Measurements from ENCODE around the gene DNAJC3. TPM values are rescaled to one million over a fixed set of nuclear protein-coding genes. Genes with fewer than 3 reads are reported as not detected.

DNAJC3 gene
- total and polyA plus RNA-seq, 2 donors: 21.6 to 71.3 TPM

DNA sequence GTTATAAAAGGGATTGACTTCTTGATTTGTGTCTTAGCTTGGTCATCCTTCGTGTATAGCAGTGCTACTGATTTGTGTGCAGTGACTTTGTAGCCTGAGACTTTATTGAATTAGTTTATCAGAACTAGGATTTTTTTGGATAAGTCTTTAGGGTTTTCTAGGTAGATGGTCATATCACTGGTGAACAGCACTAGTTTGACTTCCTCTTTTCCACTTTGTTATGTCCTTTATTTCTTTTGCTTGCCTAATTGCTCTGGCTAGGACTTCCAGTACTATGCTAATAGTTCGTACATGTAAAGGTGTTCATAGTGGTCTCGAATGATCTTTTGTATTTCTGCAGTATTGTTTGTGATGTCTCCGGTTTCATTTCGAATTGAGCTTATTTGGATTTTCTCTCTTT lies 145.4 kb downstream of the DNAJC3 start:
- H3K36me3 ChIP-seq (ENCODE audit: insufficient read depth): no peaks in the 10 kb centered on the region
- H3K4me1 ChIP-seq (ENCODE audit: insufficient read depth): no peaks in the 10 kb centered on the region
- no peak overlapping the region for H3K4me3 ChIP-seq (ENCODE audit: low read depth, low read length)
- no peak overlapping the region for H3K27ac ChIP-seq (ENCODE audit: low read depth)
- DNase-seq (ENCODE audit: extremely low spot score): no peak
- 97% methylated on average over 5 of the region's 5 CpGs for WGBS

DNA sequence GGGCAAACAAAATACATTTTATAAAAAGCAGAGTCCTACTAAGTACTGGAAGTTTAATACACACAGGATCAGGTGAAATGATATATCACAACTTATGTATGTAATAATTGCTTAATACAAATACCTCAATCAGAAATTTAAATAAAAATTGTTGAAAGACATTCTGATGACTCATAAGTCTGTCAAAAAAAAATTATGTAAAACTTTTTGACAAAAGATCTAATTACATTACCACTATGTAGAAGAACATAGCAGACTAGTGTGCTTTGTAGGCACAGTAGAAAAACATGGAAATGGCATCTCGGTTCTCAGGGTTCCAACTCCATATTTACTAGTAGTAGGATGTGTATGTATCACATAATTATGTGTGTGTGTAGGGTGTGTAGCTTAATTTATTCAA lies 156.2 kb downstream of the DNAJC3 start:
- no peaks in the 10 kb centered on the region for H3K4me1 ChIP-seq (ENCODE audit: insufficient read depth)
- H3K36me3 ChIP-seq (ENCODE audit: insufficient read depth): no peaks in the 10 kb centered on the region
- 90% methylated on average over 1 of the region's 1 CpG for WGBS
- DNase-seq (ENCODE audit: extremely low spot score): no peak
- no peak overlapping the region for H3K4me3 ChIP-seq (ENCODE audit: low read depth, low read length)
- H3K27ac ChIP-seq (ENCODE audit: low read depth): no peak overlapping the region

DNA sequence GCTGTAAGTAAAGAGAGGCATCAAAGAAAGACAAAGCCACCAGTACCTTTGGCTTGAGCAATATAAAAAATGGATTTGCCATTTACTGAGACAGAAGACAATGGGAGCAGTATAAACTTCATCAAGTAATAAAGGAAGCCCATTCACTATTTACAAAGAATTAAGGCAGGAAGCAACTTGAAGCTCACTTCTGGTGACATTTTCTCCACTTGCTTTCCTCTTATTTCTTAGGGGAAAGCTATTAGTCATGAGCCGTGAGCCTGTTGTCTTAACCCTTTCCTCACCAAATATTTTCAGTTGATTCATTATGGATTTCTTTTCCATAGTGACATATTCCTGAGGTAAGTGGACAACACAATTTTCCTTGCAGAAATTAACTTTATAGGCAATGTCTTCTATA lies 156.8 kb downstream of the DNAJC3 start:
- no peak for DNase-seq (ENCODE audit: extremely low spot score)
- Histone ChIP-seq H3K4me1 (ENCODE audit: insufficient read depth) (no peaks in the 10 kb centered on the region), H3K4me3 (ENCODE audit: low read depth, low read length) (no peak overlapping the region), H3K27ac (ENCODE audit: low read depth) (no peak overlapping the region), H3K36me3 (ENCODE audit: insufficient read depth) (no peaks in the 10 kb centered on the region)
- 25% methylated on average over 1 of the region's 1 CpG for WGBS

GRCh38 chr13:95834134-95834765 lies 157.3 kb downstream of the DNAJC3 start:
- H3K4me3 ChIP-seq (ENCODE audit: low read depth, low read length): no peak overlapping the region
- no peak overlapping the region for H3K27ac ChIP-seq (ENCODE audit: low read depth)
- WGBS: 29% methylated on average over 3 of the region's 3 CpGs
- no peaks in the 10 kb centered on the region for H3K36me3 ChIP-seq (ENCODE audit: insufficient read depth)
- peak; percentile 42 for DNase-seq (ENCODE audit: extremely low spot score)
- no peaks in the 10 kb centered on the region for H3K4me1 ChIP-seq (ENCODE audit: insufficient read depth)

- Histone ChIP-seq H3K4me3 (ENCODE audit: low read depth, low read length) (no peak overlapping the region), H3K4me1 (ENCODE audit: insufficient read depth) (no peaks in the 10 kb centered on the region), H3K27ac (ENCODE audit: low read depth) (no peak overlapping the region), H3K36me3 (ENCODE audit: insufficient read depth) (no peaks in the 10 kb centered on the region)
- DNase-seq (ENCODE audit: extremely low spot score): no peak
Observed at GRCh38 chr13:95841894-95842293, 165.0 kb downstream of the DNAJC3 start.

GRCh38 chr13:95842898-95843297 lies 166.0 kb downstream of the DNAJC3 start:
- Histone ChIP-seq H3K27ac (ENCODE audit: low read depth) (no peak overlapping the region), H3K36me3 (ENCODE audit: insufficient read depth) (peaks cover 2% of the 10 kb centered on the region), H3K4me1 (ENCODE audit: insufficient read depth) (no peaks in the 10 kb centered on the region), H3K4me3 (ENCODE audit: low read depth, low read length) (no peak overlapping the region)
- 94% methylated on average over 2 of the region's 2 CpGs for WGBS
- DNase-seq (ENCODE audit: extremely low spot score): no peak

Small RNA genes lying within 50 kb of the gene (small RNA-seq; reads per million reads assigned to genes)
- gene HMGN1P24: not detected

Other genes starting within 250 kb of the DNAJC3 start
- 0.69 TPM for gene CLDN10, start 124.4 kb upstream of the DNAJC3 start, total RNA-seq
- 0.73 TPM for gene CLDN10, start 124.4 kb upstream of the DNAJC3 start, polyA plus RNA-seq
- gene DZIP1, start 32.4 kb upstream of the DNAJC3 start, total RNA-seq: 52.2 TPM
- gene DZIP1, start 32.4 kb upstream of the DNAJC3 start, polyA plus RNA-seq: 22.9 TPM